CD4-positive, alpha-beta T cell treated with Interleukin-21 for 1 hour (primary cell): ENCODE results near the gene RAD1.

Experiments
- DNase-seq: peaks from one replicate; pipeline ENCODE4 v3.0.0-alpha.2; 2020

RAD1 gene

DNA sequence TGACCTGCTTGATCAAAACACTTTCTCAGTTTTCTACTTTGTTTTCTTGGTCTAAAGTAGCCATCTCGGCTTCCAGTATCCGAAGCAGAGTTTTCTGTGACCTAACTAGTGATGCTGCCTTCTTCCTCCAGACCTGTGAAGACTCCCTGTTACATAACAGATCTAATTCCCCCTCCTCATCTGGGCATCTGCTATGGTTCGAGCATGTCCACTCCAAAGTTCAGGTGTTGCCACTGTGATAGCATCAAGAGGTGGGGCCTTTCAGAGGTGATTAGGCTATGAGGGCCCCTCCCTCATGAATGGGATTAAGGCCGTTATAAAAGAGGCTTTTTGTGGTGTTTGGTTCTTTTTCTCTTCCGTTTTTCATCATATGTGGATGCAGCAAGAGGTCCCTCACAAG lies 56.1 kb downstream of the RAD1 start:
- no peak for DNase-seq

DNA sequence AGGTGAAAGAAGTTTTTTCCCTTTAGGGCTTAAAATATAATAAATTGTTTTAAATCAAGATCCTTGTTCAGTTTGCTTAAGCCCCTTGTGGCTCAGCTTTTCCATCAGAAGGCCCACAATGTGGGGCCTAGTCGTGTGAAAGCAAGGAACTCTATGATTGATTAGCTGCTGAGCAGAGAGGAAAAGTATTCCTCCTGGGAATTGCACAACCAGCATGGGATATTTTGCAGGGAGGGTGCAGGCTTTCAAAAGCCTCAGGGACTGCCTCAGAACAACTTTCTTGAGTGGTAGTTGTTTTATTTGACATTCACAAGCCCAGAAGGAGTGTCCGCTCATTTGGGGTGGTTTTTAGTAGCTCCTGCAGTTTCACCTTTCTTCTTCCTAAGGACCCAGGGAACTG lies 56.5 kb downstream of the RAD1 start:
- DNase-seq, result no peak

DNA sequence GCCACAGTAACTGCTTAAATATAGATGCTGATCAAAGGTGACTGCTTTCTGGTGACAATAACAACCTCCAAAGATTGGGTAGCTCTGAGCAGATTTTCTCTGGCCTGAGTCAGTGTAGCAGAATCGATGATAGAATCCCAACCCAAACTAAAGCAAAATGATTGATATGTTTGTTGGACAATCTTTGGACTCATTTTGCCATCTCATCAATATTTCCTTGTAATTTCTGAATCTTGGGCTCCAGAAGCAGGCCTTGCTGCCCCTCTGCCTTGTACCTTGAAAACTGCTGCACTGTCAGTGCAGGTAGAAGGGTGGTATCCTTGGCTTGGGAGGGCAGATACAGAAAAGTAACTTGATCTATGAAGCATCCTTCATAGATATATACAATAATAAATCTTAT lies 57.4 kb downstream of the RAD1 start:
- DNase-seq, result no peak

DNA sequence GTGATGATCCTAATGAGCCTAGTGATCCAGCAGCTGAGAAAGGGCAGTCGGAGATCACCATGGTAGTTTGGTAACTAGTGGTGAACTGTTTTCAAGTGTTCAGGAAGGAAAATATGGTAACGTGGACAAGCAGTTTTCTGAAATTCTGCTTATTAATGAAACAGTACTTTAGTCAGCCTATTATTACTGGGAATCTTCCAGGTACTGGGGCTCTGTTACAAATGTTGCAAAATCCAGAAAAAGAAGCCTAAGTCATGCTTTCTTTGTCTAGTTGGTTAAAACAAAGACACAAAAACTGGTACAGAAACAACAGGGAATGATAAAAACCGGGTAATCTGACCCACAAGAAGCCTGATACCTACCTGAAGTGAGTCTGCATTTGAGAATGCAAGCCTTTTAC lies 58.1 kb downstream of the RAD1 start:
- DNase-seq, result no peak
